K562 (cell line): Measurements from ENCODE around the gene SGSH. TPM values are rescaled to one million over a fixed set of nuclear protein-coding genes. Genes with fewer than 3 reads are reported as not detected.

Experiments used
- ATAC-seq: fragments of 200-7000 bp; cut with Tn5 transposase; 3 replicates; pipeline ENCODE4 v1.9.1; 2020; ENCODE audit warnings: moderate library complexity
- Bru-seq: library from RNA; stranded (reverse); fragments of 400-500 nt; gene quantifications from one replicate; lab custom pipeline; 2021; lab: Mats Ljungman, UMichigan
- BruChase-seq, 2 experiments: library from RNA; stranded (reverse); fragments of 400-500 nt; gene quantifications; one replicate each; lab custom pipeline; 2021; lab: Mats Ljungman, UMichigan
- BruUV-seq: library from RNA; stranded (reverse); fragments of 400-500 nt; replicated peaks from 2 replicates; lab custom pipeline; 2021; lab: Mats Ljungman, UMichigan
- CTCF ChIA-PET: fragments of 300-600 bp; formaldehyde crosslinking; extraction: SDS; loops from one replicate; lab custom pipeline; 2021; ENCODE audit warnings: low intra/inter-chr PET ratio; lab: Yijun Ruan, JAX
- POLR2A ChIA-PET: fragments of 300-600, 350-650 bp; sonication (Branson Sonifier 250); formaldehyde crosslinking; extraction: SDS; loops from one replicate; lab custom pipeline; 2021; ENCODE audit warnings: antibody characterized with exemption, inconsistent platforms; lab: Yijun Ruan, JAX
- DNase-seq, 4 experiments: peaks; one replicate each; pipeline versions ENCODE4 v3.0.0 to v3.0.0-alpha.2; 2011 to 2018; ENCODE audit warnings: low spot score in 3 of 4, mixed read lengths in 3 of 4; ENCODE audit errors: extremely low read depth in 1 of 4
- FAIRE-seq: peaks from 2 replicates; lab custom pipeline; 2011; peaks lifted over from hg19 to GRCh38; lab: Jason Lieb, UNC
- H2AFZ ChIP-seq: 2 replicates; pipeline ENCODE4 v1.6.0; 2011; ENCODE audit warnings: low read depth, low read length, control low read depth, inconsistent platforms
- H3K27ac ChIP-seq: fragments of 200-600 bp; 3 replicates; pipeline ENCODE4 v1.8.0; 2011; ENCODE audit warnings: low read depth, mild to moderate bottlenecking, control low read depth, inconsistent platforms, low read length, moderate library complexity, mixed read lengths; ENCODE audit errors: extremely low read depth
- H3K27me3 ChIP-seq, 2 experiments: fragments of 300-600 bp in 1 of 2; 2 replicates in 1 of 2; 3 replicates in 1 of 2; pipeline versions ENCODE4 v1.6.0 to v1.8.0; 2011; ENCODE audit warnings: inconsistent platforms in 2 of 2, low read length in 2 of 2, mild to moderate bottlenecking in 1 of 2, mixed read lengths in 1 of 2, moderate library complexity in 1 of 2; ENCODE audit not compliant: control insufficient read depth in 2 of 2, insufficient read depth in 2 of 2
- H3K36me3 ChIP-seq: fragments of 300-600 bp; 3 replicates; pipeline ENCODE4 v1.8.0; 2011; ENCODE audit warnings: mild to moderate bottlenecking, low read length, inconsistent platforms; ENCODE audit not compliant: control insufficient read depth, insufficient read depth
- H3K4me1 ChIP-seq, 2 experiments: fragments of 200-600 bp in 1 of 2; replicated peaks in 1 of 2; 2 replicates in 1 of 2; 3 replicates in 1 of 2; pipeline versions ENCODE4 v1.5.1 to v1.8.0; 2011; ENCODE audit warnings: inconsistent platforms in 2 of 2, low read length in 2 of 2, mild to moderate bottlenecking in 1 of 2, mixed read lengths in 1 of 2, moderate library complexity in 1 of 2; ENCODE audit not compliant: control insufficient read depth in 2 of 2, insufficient read depth in 2 of 2
- H3K4me2 ChIP-seq: 2 replicates; pipeline ENCODE4 v1.6.1; 2011; ENCODE audit warnings: low read length, control low read depth, inconsistent platforms, mixed read lengths; ENCODE audit not compliant: insufficient read depth
- H3K4me3 ChIP-seq: fragments of 200-600 bp; sonication (generic), shearing (Covaris generic); 2 replicates; pipeline ENCODE4 v1.5.1; 2016; ENCODE audit warnings: control low read depth, inconsistent platforms
- H3K79me2 ChIP-seq: fragments of 200-600 bp; 3 replicates; pipeline ENCODE4 v1.8.0; 2011; ENCODE audit warnings: low read length, inconsistent platforms; ENCODE audit not compliant: control insufficient read depth, insufficient read depth
- H3K9ac ChIP-seq, 2 experiments: 2 replicates each; pipeline versions ENCODE4 v1.6.0 to v1.6.1; 2011; ENCODE audit warnings: low read depth in 2 of 2, low read length in 2 of 2, control low read depth in 1 of 2, inconsistent platforms in 1 of 2, mild to moderate bottlenecking in 1 of 2, mixed read lengths in 1 of 2; ENCODE audit not compliant: insufficient read depth in 1 of 2
- H3K9me1 ChIP-seq: one replicate; pipeline ENCODE4 v1.6.0; 2011; ENCODE audit warnings: inconsistent platforms, mild to moderate bottlenecking, low read length, moderate library complexity; ENCODE audit not compliant: control insufficient read depth, insufficient read depth
- H3K9me3 ChIP-seq: replicated peaks from 2 replicates; pipeline ENCODE4 v1.5.1; 2011; ENCODE audit warnings: low read depth, low read length, inconsistent platforms; ENCODE audit not compliant: control insufficient read depth, insufficient read depth
- H4K20me1 ChIP-seq: replicated peaks from 2 replicates; pipeline ENCODE4 v1.6.1; 2011; ENCODE audit warnings: low read length, inconsistent platforms, mixed read lengths; ENCODE audit not compliant: control insufficient read depth, insufficient read depth
- ARID3B ChIP-seq: fragments of 250-450 bp; sonication (Bioruptor Pico); IDR thresholded peaks from 2 replicates; pipeline ENCODE4 v1.4.0; 2020; ENCODE audit warnings: borderline replicate concordance
- E2F8 ChIP-seq: fragments of 450-650 bp; IDR thresholded peaks from 2 replicates; pipeline ENCODE4 v1.7.1; 2018; ENCODE audit warnings: mild to moderate bottlenecking, low read depth; ENCODE audit not compliant: partially characterized antibody
- LARP7 ChIP-seq: fragments of 450-650 bp; IDR thresholded peaks from 2 replicates; pipeline ENCODE4 v1.6.1; 2016
- NCOR1 ChIP-seq: fragments of 450-650 bp; IDR thresholded peaks from 2 replicates; pipeline ENCODE4 v1.6.1; 2016; ENCODE audit warnings: mild to moderate bottlenecking, moderate library complexity
- SAP30 ChIP-seq: fragments of 200-600 bp; sonication (generic); IDR thresholded peaks from 2 replicates; pipeline ENCODE4 v1.6.1; 2012; ENCODE audit warnings: borderline replicate concordance, low read depth, mild to moderate bottlenecking, moderate library complexity, low read length, control low read depth, inconsistent platforms; ENCODE audit not compliant: insufficient read depth, poor library complexity, severe bottlenecking
- SRF ChIP-seq, 2 experiments: fragments of 250-450, 450-650 bp in 1 of 2; sonication (Bioruptor Pico) in 1 of 2; sonication (generic) in 1 of 2; formaldehyde crosslinking; IDR thresholded peaks; 2 replicates each; pipeline versions ENCODE4 v1.5.0 to v1.5.1; 2020 to 2022; ENCODE audit warnings: mild to moderate bottlenecking in 1 of 2, missing genetic modification reagents in 1 of 2
- TAL1 ChIP-seq: fragments of 450-650 bp; IDR thresholded peaks from 2 replicates; pipeline ENCODE4 v1.6.1; 2016; ENCODE audit warnings: mild to moderate bottlenecking
- VEZF1 ChIP-seq: fragments of 200-800 bp; sonication (Bioruptor generic); IDR thresholded peaks from 2 replicates; pipeline ENCODE4 v1.6.1; 2017; ENCODE audit warnings: missing genetic modification characterization, missing compliant biosample characterization
- ZNF511 ChIP-seq: sonication (generic); formaldehyde crosslinking; IDR thresholded peaks from 2 replicates; pipeline ENCODE4 v1.8.0; 2022; ENCODE audit warnings: mild to moderate bottlenecking, missing genetic modification reagents
- WGBS: fragments of 100-300 bp; shearing (Covaris generic); methylation state at CpG from one replicate; pipeline ENCODE4 v1.1.6; 2016; ENCODE audit warnings: low coverage, mixed read lengths; ENCODE audit not compliant: insufficient coverage; ENCODE audit errors: missing lambda C conversion rate; 5-methylcytosine and 5-hydroxymethylcytosine counted together
- in situ Hi-C: fragments of 300-500 bp; cut with MboI; formaldehyde crosslinking; loops from 4 replicates; pipeline ENCODE4 v1.15.0; 2018; ENCODE audit warnings: inconsistent platforms, mixed read lengths
- intact Hi-C: fragments of 100-400 bp; cut with micrococcal nuclease; formaldehyde crosslinking; loops from 2 replicates; pipeline ENCODE4 v1.14.2; 2022
- long read RNA-seq, 3 experiments: library from polyadenylated mRNA in 2 of 3; library from RNA in 1 of 3; unstranded in 2 of 3; stranded (forward) in 1 of 3; transcript quantifications; one replicate each; pipeline ENCODE4 v2.0.0, GENCODE V29; 2019 to 2022
- polyA minus RNA-seq, 3 experiments: library from RNA; depleted of rRNA, polyadenylated mRNA; stranded (reverse); fragments of >200 nt; gene quantifications; 2 replicates each; pipeline ENCODE4 v1.2.3, GENCODE V29; 2011
- polyA plus RNA-seq, 8 experiments: library from polyadenylated mRNA; depleted of rRNA in 4 of 8; stranded (reverse) in 5 of 8; unstranded in 3 of 8; fragments of >200 nt; fragmentation: Nextera tagmentation in 2 of 8; fragmentation: Illumina TruSeq in 1 of 8; extraction: Ambion mirVana in 2 of 8; extraction: Trizol in 1 of 8; gene quantifications; 2 replicates each; pipeline versions ENCODE4 v1.2.1 to v1.2.3, GENCODE V29; 2011 to 2014; ENCODE audit warnings: inconsistent platforms in 1 of 8, missing spikeins in 1 of 8
- total RNA-seq, 7 experiments: library from RNA; depleted of rRNA in 6 of 7; stranded (reverse); fragments of >200 nt in 6 of 7; fragmentation: Illumina TruSeq in 2 of 7; extraction: Trizol in 2 of 7; gene quantifications; 2 replicates each; pipeline versions ENCODE4 v1.2.1 to v1.2.3, GENCODE V29; 2011 to 2021; ENCODE audit warnings: low replicate concordance in 1 of 7

Gene SGSH
- total RNA-seq (2011; cell fraction: chromatin; rRNA removed; ENCODE audit: low replicate concordance): 47.4 and 72.7 TPM in 2 replicates
- total RNA-seq (2011; cell fraction: nucleolus; rRNA removed): 43.5 and 52.4 TPM in 2 replicates
- 40.5 and 41.1 TPM in 2 replicates for total RNA-seq (2011; cell fraction: nucleoplasm; rRNA removed)
- total RNA-seq (2014; rRNA removed) (5.1 and 7.3 TPM in 2 replicates), total RNA-seq (2014; rRNA removed; fragmentation: Illumina TruSeq; extraction: Trizol) (2.5 and 2.6 TPM in 2 replicates), total RNA-seq (2015; rRNA removed; fragmentation: Illumina TruSeq; extraction: Trizol) (4.6 and 4.9 TPM in 2 replicates), total RNA-seq (2021) (11.8 and 15.7 TPM in 2 replicates), polyA plus RNA-seq (2011; rRNA removed) (2.5 and 4.8 TPM in 2 replicates), polyA plus RNA-seq (2014; fragmentation: Illumina TruSeq; extraction: Trizol) (6.3 and 11.2 TPM in 2 replicates), polyA plus RNA-seq (2014; fragmentation: Nextera tagmentation; extraction: Ambion mirVana) (under 1 TPM; 0.25 to 0.31 TPM), polyA plus RNA-seq (2014; rRNA removed) (8.2 and 9.8 TPM in 2 replicates), polyA minus RNA-seq (2011; rRNA and poly(A)+ RNA removed) (2.6 TPM in 2 replicates), Bru-seq, nascent RNA (percentile 63 among the genes with signal in this experiment), BruChase-seq, experiment 1, labeled RNA remaining after a 2-hour chase (percentile 55 among the genes with signal in this experiment), BruChase-seq, experiment 2, labeled RNA remaining after a 6-hour chase (percentile 62 among the genes with signal in this experiment)
- polyA plus RNA-seq (2011; cell fraction: cytosol; rRNA removed): 3.7 and 4.2 TPM in 2 replicates
- 19.2 and 29.1 TPM in 2 replicates for polyA plus RNA-seq (2011; cell fraction: nucleus; rRNA removed)
- polyA plus RNA-seq (2012): 13.7 and 21.2 TPM in 2 replicates
- 4.5 and 6.9 TPM in 2 replicates for polyA minus RNA-seq (2011; cell fraction: cytosol; rRNA and poly(A)+ RNA removed)
- 3.4 and 6.3 TPM in 2 replicates for polyA minus RNA-seq (2011; cell fraction: nucleus; rRNA and poly(A)+ RNA removed)
- long read RNA-seq, experiment 1, partial matches to known transcripts: 4 of 25 reads
- long read RNA-seq, experiment 1, other reads (novel, unspliced or antisense): 18 of 25 reads
- long read RNA-seq, experiment 2, partial matches to known transcripts: 0 of 2 reads
- long read RNA-seq, experiment 2, other reads (novel, unspliced or antisense): 2 of 2 reads
- long read RNA-seq, experiment 3: 0 reads

GRCh38 chr17:80220054-80220735 is at the start of gene SGSH, which contains the start of gene SLC26A11:
Gene SGSH (minus strand): TSS chr17:80220333. CDS start chr17:80220313, 20 bp downstream.
Gene SLC26A11 (plus strand): TSS chr17:80220427. CDS start chr17:80221561, 1,134 bp downstream.
- Histone ChIP-seq H3K9me1 (no peaks in the 10 kb centered on the region), H3K27ac (peak within 1 kb of the TSS; percentile 51), H4K20me1 (0 out of 2 replicates have a peak, but pooled peaks cover 7% of the 10 kb centered on the region), H3K4me3 (peak within 1 kb of the TSS; percentile 51), H3K27me3 (no peaks in the 10 kb centered on the region), H3K9ac (peak within 1 kb of the TSS; percentile 75 to 96), H3K9me3 (no peaks in the 10 kb centered on the region), H3K4me2 (peak within 1 kb of the TSS; percentile 87), H3K36me3 (peaks cover 17% of the 10 kb centered on the region; the same call in 1 of the 3 replicates), H3K79me2 (peaks cover 3% of the 10 kb centered on the region; the same call in 1 of the 3 replicates), H2AFZ (peak within 1 kb of the TSS; percentile 83), H3K4me1 (peaks cover 9 to 46% of the 10 kb centered on the region in 2 experiments; a peak in 4 of 5 replicates)
- POLR2A ChIA-PET: interaction anchor here (1.8 kb wide), 1 partner anchor 8 kb away, joined by 9 read pairs; no protein-coding TSS in a partner anchor
- in situ Hi-C loops (no loop called here), intact Hi-C loops (no loop called here)
- 0% methylated on average over 11 of the region's 77 CpGs for WGBS
- peak; percentile 94 for ATAC-seq
- CTCF ChIA-PET: no interaction called here
- no TSS peak for BruUV-seq
- DNase-seq: peak; percentile 72 to 97 (median 93)
- no peak for FAIRE-seq
- TF ChIP-seq ARID3B (CRISPR knock-in tag) (no peak), VEZF1 (CRISPR knock-in tag) (no peak), ZNF511 (peak; percentile 42; the same call in 1 of the 2 replicates), SAP30 (no peak), SRF (CRISPR knock-in tag; IDR thresholded peaks at IDR 0.05) (no peak), E2F8 (no peak), NCOR1 (no peak), LARP7 (no peak), TAL1 (no peak)
